ENCODE results near the gene UBTF.
A peak's percentile ranks its signal among the peaks of the same experiment; 100 is the strongest.

UBTF gene

DNA sequence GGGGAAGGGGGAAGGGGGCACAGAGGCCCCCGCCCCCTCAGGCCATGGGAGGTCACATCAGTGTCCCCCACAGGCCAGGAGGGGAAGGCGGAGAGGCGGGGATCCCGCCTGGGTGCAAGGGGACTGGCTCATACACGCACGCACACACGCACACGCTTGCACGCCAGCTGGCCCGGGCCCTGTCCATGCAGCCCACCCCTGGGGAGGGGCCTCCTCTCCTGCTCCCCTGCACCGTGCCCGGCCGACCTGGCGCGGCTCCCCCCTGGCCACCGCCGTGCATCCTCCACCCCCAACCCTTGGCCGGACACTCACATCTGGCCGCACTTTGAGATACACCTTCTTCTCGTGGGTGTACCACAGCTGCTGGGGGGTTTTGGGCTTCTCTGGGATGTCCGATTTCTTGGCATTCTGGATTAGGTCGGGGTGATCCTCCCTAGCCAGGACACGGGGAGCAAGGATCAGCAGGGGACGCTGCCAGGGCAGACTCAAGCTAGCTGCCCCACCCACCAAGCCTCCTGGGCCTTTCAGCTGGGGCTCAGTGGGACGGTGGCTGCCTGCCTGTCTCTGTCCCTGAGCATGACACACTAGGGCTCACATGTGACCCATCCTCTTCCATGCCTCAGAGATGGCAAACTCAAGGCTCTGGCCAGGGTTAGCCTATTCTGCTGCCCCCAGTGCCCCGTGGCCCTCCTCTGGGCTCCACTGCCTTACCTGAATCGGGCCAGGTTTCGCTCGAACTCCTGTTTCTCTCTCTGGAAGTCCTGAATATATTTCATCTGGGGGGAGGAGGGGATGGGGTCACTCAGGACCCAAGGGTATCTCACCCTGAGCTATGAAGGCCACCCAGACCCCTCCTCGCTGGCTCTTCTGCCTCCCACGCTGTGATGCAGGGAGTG lies 6.7 kb downstream of the UBTF start:
- DNase-seq: no peak

DNA sequence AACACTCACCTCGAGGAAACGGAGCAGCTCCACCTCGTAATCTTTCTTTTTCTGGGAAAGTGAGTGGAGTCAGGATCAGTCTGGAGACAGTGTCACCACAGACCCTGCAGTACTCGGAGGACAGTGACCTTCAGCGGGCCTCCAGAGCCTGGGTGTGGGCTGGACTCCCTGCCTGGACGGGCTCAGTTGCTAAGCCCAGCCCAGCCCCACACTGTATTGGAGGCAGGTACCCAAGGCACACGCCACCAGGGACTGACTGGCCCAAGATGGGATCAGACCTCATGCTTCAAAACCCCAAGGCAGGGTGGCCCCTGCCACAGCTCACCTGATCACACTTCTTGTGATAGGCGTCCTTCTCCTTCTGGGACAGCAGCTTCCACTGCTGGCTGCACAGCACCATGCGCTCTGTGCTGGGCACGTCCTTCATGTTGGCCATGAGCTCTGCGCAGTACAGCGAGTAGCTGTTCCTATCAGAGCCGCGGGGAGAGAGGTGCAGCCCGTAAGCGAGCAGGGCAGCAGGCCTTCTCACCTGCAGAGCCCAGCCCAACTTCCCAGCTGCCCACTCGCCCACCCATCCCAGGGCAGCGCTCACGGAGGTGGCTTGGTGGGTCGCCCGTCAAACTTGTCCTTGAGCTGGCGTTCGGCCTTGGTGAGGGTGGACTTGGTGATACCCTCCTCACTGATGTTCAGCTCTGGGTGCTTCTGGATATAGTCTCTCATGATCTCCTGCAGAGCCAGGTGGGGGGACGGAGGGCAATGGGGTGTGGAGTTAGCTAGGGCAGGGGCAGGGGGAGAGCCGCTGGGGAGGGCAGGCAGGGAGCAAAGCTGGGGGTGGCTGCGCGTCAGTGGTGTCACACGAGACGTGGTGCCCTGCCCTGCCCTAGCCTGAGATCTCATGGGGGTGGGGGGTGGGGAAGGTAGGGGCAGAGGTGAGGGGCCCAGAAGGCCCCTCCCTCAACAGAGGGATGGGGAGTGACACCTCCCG lies 7.9 kb downstream of the UBTF start:
- no peak for DNase-seq

- no peak for DNase-seq
These were observed 8.9 kb downstream of the UBTF start for GRCh38 chr17:44210342-44211192.

- DNase-seq: no peak
These were observed 9.6 kb downstream of the UBTF start for GRCh38 chr17:44209786-44210341.

- no peak for DNase-seq
These were observed 11.7 kb downstream of the UBTF start for GRCh38 chr17:44207743-44208142.

DNA sequence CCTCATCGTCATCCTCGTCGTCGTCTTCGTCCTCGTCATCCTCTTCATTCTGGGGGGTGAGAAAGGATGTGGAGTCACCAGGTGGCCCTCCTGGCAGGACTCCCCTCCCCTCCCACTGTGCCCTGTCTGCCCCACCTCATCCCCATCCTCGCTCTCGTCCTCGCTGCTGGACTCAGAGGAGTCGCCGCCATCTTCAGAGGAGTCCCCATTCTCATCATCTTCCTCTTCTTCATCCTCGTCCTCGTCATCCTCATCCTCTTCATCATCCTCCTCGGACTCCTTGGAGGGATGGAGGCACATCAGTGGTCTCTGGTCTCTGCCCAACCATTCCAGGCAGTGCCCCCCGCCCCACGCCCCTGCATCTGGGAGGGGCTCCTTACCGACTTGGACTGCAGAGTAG lies 12.2 kb downstream of the UBTF start:
- no peak for DNase-seq

- no peak for DNase-seq
These were observed 12.7 kb downstream of the UBTF start for GRCh38 chr17:44206825-44207155.

GRCh38 chr17:44205962-44206824 lies 13.3 kb downstream of the UBTF start:
- DNase-seq: no peak

DNA sequence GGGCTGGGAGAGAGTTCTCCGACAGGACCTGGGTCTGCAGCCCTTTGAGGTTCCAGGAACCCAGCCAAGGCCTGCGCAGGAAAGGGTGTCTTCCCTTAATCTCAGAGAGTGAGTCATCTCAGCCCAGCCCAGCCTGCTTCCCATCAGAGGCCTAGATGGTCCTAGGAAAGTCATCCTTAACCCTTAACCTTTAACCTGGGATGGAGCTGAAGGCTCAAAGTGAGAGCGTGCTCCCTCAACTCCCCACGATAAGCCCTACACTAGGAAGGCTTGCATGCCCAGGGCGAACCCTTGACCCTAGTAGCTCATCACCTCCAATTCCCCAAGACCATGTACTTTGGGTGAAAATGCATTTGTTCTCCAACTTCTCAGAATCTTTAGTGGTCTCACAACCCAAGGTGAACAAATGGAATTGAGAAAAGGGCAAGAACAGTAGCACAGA lies 15.0 kb downstream of the UBTF start:
- no peak for DNase-seq

DNA sequence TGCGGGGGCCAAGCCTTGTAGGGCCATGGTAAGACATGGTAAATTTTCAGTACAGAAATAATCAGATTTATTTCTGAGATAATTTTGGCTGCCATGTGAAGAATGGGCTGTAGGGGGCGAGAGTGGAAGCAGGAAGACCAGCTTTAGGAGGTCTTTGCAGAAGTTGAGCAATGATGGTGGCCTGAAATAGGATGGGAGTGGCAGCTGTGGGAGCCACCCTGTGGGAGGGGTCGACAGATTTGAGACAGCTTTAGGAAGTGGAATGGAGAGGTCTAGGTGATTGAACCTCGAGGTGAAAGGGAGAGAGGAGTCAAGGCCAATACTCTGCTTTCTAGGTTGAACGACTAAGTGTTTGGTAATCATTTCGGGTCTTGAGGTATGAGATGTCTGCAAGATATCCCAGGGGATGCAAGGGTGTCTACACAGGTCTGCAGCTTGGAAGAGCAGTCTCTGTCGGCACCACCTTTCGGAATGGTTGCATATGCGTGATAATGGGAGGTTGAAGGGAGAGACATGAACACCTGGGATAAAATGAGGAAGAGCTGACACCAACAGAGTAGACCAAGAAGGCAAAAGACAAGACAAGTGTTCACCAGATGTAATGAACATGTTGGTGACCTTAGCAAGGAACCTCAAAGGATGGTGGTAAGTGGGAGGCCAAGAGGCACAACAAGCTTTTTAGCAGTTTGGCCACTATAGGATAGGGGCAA lies 15.6 kb downstream of the UBTF start:
- no peak for DNase-seq

DNA sequence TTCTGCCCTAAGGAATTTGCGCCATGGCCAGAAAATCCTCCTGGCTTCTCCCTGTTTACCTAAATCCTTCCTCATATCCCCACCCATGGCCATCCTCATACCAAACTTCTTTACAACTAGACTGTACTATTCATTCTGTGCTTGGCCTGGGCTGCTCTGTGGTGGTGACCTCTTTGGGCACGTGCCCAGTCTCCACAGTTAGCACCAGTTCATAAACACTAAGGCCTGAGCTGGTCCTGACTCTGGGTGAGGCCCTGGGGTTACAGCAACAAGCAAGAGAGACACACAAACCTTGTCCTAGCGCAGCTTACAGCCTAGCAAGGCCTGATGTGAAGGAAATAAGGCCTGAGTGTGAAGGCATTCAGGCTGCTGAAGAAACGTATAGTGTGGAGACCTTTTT lies 16.7 kb downstream of the UBTF start:
- DNase-seq: no peak

DNA sequence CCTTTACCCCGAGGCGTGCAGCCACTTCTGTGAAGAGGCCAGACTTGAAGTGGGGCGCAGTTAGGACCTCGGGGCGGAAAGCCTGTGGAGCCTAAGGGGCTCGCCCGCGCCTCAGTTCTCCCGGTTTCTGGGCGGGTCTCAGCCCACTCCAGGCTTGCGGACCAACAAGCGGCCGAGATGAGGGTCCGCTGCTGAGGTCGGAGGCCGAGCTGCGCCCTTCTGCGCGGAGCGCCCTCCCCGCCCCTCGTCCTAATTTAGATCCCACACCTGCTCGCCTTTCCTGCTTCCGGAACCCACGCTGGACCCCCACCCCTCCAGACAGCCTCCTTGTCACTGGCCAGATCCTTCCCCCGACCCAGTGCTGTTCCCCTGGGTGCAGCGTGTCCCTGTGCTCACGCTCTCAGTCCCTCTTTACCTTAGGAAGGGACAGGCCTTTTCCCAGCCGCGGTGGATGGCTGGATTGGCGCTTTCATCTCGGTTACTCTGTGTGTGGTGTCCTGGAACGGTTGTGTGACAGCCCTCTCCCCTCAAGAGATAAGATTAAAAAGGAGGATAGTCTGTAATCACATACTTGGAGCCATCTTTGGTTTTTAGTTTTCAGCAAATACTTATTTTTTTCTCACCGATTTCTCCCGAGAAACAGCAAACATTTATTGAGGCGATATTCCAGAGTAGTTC lies 18.9 kb downstream of the UBTF start:
- no peak for DNase-seq

- DNase-seq: peak; percentile 79
These were observed 19.7 kb downstream of the UBTF start, which contains the start of gene ATXN7L3 for GRCh38 chr17:44199553-44200477. Gene ATXN7L3 (minus strand): TSS chr17:44199884. CDS start chr17:44198070, 1,814 bp downstream.

- no peak for DNase-seq
These were observed 20.5 kb downstream of the UBTF start for GRCh38 chr17:44198721-44199552.

DNA sequence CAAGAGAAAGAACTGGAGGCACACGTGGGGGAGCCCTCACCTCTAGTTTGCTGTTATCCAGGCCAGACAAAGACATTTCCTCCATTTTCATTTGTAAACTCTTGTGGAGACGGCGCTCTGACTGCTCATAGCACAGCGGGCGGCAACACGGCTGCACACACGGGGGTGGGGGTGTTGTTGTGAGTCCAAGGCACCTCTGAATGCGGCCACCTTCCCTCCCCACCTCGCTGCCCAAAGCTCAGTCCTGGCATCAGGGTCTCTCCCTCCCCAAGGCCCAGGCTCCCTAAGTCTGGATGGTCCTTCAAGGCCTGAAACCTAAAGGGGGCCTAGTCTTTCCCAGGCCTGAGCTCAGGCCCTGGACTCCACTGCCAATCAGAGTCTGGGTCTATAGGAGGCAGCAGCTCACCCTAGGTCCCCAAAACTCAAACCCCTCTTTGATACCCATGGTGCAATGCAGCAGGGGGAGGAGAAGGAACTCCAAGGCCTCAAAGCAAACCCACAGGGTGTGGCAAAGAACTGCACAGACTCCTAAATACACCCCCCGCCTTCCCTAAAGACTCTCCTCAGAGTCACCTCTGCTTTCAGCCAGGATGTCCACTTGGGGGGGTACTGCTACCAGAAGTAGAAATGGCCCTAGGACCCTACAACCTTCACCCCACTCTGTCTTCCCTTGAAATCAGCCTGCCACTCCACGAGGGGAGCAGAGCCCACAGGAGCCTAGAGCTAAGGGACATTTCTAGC lies 21.3 kb downstream of the UBTF start:
- DNase-seq: no peak

DNA sequence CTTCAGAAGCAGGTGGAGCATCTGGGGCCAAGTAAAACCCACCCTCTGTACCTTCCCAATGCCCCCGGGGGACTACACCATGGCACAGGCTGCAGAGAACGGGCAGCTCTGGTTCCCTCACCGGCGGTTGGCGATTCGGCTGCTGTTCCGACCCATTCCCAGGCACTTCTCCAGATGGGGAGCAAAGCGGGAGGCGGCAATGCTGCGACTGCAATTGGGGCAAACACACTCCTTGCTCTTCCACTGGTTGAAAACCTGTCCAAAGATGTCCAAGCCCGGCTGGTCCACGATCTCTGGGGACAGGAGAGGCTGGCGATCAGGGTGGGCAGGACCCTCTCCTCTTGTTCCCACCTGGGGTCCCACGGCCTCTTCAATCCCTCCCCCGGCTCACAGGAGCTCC lies 22.4 kb downstream of the UBTF start:
- no peak for DNase-seq
